Umbilical cord (tissue), 2 donors: Measurements from ENCODE around the gene PRUNE2. TPM values are rescaled to one million over a fixed set of nuclear protein-coding genes. Genes with fewer than 3 reads are reported as not detected.
A peak's percentile ranks its signal among the peaks of the same experiment; 100 is the strongest.
"Not testable (repeated sequence)": the region's sequence is repeated elsewhere in the genome, so short reads cannot be mapped to it uniquely, and the experiment has no call there.

Experiments used
- DNase-seq: peaks from one replicate; pipeline ENCODE4 v3.0.0-alpha.2; 2015; ENCODE audit warnings: low spot score
- total RNA-seq: library from RNA; depleted of rRNA; stranded (reverse); fragments of >200 nt; gene quantifications from one replicate; pipeline ENCODE4 v1.2.3, GENCODE V29; 2014; ENCODE audit warnings: low replicate concordance; ENCODE audit not compliant: insufficient read depth

Gene PRUNE2
- total RNA-seq, 1 donor from 2014 or later = 12.3 TPM

DNA sequence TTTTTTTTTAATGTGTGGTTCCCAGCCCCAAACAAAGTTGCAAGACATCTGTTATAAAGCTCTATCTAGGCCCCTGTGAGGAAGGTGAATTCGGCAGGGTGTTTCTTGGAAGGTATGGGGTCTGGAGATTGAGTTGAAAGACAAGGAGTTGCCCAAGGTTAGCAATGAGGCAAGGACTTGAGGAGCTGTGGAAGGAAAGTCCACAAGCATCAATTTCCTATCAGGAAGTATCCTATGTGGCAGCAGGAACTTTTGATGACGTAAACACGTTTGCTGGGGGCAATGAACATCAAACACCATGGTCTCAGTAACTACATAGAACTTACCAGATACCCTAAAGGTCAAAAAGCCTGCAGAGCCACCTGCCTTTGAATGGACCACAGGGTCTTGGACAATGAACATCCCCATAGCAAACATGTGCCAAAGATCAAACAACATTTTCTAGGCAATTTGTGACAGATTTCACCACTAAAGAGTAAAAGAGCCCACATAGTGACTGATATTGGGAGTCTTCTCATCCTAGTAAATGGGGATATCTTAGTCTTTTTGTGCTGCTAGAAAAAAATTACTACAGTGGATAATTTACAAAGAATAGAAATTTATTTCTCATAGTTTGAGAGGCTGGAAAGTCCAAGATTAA lies 301.9 kb downstream of the PRUNE2 start:
- no peak for DNase-seq

- DNase-seq = no peak
Measured at GRCh38 chr9:76603448-76603895, 302.4 kb downstream of the PRUNE2 start.

GRCh38 chr9:76602199-76602598 lies 303.7 kb downstream of the PRUNE2 start:
- no peak for DNase-seq

- no peak for DNase-seq
Measured at GRCh38 chr9:76600007-76600615, 305.8 kb downstream of the PRUNE2 start.

- DNase-seq = no peak
Measured at GRCh38 chr9:76598981-76599380, 306.9 kb downstream of the PRUNE2 start.

DNA sequence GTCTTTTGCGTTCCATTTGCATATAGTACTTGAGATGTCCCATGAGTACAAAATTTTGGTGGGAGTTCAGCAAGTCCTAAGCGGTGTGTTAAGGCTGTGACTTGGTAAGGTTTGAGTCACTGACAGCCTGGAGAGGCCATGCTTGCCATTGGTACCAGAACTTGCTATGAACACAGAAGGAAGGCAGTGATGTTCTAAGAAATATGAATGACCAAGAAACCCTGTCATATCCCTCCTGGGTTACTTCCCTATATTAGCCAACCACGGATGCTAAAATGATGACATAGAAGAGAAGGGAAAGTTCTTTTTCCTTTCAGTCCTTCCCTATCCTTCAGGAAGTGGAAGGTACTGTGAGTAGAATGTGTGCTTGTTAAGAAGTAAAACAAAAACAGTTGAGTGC lies 310.3 kb downstream of the PRUNE2 start:
- DNase-seq = no peak

DNA sequence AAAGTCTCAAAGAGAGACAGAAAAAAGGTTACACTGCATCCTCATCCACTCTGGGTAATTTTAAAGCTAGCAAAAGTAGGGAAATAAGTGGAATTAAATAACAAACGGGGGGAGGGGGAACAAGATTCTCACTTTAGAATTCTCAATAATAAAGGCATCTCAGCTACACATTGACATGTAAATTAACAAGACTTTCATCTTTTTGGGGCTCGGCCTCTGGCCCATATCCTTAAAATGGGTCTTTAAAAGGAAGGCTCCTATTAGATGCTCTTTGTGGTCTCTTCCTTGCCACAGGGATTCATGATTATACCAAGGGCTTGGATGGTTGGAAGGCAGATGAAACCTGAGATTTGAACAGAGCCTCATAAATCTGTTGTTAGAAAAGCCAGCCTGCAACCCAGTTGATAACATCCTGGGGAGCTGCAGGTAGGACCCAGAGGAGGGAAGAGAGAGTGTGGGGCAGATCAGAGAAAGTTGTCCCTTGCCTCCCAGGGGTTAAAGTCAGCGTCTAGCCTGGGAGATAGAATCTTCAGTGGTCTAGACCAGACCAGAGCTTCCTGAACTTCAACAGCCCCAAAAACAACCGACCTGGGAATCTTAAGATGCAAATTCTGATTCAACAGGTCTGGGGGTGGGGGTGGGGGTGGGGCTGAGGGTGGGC lies 311.0 kb downstream of the PRUNE2 start:
- DNase-seq = no peak

- DNase-seq = not testable (repeated sequence)
Measured at GRCh38 chr9:76593961-76594735, 311.8 kb downstream of the PRUNE2 start.

- DNase-seq = no peak
Measured at GRCh38 chr9:76592974-76593347, 313.0 kb downstream of the PRUNE2 start.

- no peak for DNase-seq
Measured at GRCh38 chr9:76592091-76592973, 313.6 kb downstream of the PRUNE2 start.

- DNase-seq = peak; percentile 35
Measured at GRCh38 chr9:76591256-76591950, 314.5 kb downstream of the PRUNE2 start.

- no peak for DNase-seq
Measured at GRCh38 chr9:76588316-76588715, 317.6 kb downstream of the PRUNE2 start.

- DNase-seq = no peak
Measured at GRCh38 chr9:76586390-76587314, 319.3 kb downstream of the PRUNE2 start.

- no peak for DNase-seq
Measured at GRCh38 chr9:76585487-76586389, 320.2 kb downstream of the PRUNE2 start.

DNA sequence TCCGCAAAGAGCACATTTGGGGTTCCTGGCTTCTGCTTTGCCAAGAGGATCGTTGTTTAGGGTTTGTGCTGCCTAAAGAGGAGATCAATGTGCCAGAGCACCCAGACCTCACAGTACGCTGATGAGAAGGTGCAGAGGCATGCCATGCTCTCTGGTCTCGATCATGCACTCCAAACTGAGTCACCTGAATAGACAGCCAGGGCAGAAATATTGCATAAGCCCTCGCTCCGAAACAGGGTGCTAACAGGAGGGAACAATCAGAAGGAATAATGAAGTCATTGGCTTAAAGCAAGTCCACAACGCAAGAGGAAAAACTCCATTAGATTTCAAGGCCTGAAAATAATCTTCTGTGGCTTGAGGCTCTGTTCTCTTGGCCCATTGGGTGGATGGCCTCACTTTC lies 322.7 kb downstream of the PRUNE2 start:
- no peak for DNase-seq

DNA sequence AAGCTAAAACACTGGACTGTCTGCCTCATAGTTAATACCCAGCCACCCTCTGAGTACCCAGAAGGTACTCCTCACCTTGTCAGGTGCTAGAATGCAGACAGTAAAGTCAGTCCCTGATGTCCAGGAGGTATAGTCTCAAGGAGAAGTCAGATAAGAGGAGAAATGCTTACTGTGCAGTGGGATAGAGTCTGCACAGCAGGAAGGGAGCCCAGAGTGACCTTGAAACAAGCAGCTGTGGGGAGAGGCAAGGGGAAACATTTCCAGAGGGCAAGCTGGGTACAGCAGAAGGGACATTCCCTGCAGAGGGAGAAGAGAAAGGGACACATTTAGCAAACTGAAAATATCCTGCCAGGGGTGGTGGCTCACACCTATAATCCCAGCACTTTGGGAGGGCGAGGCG lies 324.2 kb downstream of the PRUNE2 start:
- no peak for DNase-seq

DNA sequence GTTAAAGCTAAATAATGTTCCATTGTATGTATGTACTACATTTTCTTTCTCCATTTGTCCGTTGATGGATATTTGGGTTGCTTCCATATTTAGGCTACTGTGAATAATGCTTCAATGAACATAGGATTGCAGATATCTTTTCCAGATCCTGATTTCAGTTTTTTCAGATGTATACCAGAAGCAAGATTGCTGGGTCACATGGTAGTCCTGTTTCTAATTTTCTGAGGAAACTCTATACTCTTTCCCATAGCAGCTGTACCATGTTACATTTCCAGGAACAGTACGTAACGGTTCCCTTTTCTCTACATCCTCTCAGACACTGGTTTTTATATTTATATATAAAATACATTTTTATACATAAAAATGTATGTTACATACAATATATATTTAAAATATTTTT lies 325.1 kb downstream of the PRUNE2 start:
- DNase-seq = peak; percentile 63

- DNase-seq = peak; percentile 36
Measured at GRCh38 chr9:76580188-76580587, 325.7 kb downstream of the PRUNE2 start.
